ENCODE measurements around the gene DYNLRB2.

Gene DYNLRB2

GRCh38 chr16:80554033-80554432 is 13.2 kb downstream of the DYNLRB2 start:
- no peak for DNase-seq

DNA sequence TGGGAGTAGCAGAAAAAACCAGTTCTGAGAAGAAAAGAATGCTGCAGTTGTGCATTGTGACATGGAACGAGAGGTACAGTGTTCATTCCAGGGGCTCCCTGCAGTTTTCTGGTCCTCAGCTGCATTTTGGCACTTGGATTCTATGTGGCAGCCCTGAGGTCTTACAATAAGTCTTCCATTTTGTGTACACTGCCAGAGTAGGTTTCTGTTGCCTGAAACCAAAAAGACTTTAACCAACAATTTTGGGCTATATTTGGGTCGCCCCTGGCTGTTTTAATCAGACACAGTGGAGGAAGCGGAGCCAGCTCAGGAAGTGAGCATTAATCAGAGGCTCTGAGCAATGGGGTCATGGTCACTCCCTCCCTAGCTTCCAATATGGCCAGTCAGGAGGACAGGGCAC is 15.7 kb downstream of the DYNLRB2 start:
- no peak for DNase-seq

GRCh38 chr16:80557037-80557436 is 16.2 kb downstream of the DYNLRB2 start:
- DNase-seq, result no peak

DNA sequence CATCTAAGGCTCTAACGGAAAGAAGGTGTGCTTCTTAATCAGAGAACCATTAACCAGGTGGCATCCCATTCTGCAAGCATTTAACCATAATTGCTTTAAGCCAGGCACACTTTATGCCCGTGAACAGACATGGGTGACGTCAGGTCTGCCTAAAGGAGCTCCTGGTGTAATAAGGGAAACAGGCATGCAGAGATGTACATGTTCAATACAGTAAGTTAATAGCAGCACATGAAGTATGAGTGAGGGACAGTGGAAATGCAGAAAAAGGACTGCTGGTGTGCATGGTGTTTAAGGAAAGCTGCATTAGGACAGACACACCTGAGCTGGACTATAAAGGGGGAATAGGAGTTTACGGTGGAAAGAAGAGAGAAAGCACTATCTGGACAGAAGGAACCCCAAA is 18.6 kb downstream of the DYNLRB2 start:
- no peak for DNase-seq

DNA sequence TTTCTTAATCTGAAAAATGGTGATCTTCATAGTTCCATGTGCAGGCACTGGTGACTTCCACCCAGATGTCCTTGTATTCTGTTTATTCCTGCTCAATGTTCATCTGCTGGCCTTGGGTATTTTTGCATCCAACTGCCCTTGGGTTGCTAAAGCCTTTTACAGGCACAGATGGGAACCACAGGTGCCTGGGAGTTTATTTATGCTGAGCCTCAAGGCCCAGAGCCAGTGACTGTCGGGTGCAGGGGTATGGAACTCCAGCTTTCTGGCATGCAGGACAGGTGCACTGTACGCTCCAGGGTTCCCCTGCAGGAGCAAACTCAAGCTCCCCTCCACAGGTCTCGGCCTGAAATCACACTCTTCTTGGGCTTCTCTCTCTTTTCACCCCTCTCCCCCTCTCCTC is 22.3 kb downstream of the DYNLRB2 start:
- DNase-seq, result no peak

DNA sequence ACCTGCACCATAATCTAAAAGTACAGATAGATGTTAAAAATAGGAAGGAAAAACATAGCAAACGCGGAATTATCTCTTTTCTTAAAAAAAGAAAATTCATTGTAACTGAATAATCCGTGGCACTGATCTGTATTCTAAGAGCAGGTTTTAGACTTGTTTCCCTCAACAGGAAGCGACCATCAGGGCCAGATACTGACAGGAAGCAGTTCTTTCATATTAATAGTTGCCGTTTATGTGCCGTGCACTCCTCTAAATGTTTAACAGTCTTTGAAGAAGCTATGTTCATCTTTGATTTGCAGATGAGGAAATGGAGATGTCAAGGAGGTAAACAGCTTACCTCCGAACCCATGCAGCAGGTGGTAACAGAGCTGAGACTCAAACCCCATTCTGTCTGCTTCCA is 23.6 kb downstream of the DYNLRB2 start:
- DNase-seq, result no peak

- DNase-seq, result no peak
Measured at GRCh38 chr16:80569440-80570105, 28.8 kb downstream of the DYNLRB2 start.

DNA sequence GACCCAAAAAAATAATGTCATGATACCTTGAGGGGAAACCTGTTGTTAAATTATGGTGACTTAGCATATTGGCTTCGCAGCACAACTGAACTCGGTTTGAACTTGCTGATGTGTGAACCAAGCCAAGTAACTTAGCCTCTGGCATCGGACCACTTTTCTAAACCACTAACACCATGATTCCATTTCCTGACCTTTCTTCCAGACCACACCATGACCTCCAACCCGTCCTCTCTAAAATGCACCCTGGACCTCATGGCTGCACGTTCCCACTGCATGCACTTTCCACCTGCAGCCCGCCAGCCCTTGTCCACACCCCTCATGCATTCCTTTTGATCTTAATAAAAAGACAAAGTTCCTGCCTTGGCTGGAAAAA is 29.3 kb downstream of the DYNLRB2 start:
- DNase-seq, result no peak

DNA sequence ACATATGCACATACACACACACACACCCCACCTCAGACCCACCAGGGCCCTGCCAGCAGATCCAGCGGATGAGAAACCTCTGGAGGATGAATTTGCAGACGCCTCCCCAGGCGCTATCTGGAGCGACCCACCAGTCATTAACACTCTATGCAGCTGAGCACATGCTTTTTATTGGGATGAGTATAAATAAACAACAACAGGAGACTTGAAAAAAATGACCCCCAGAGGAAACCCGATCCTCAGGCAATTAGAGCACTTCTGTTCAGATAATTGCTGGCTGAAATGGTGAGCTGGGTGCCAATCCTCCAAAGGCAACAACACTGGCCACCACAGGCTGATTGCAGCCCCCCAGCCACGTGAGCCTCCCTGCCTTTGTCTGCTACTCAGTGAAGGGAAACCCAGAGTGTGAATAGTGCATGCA is 32.9 kb downstream of the DYNLRB2 start:
- DNase-seq, result no peak

DNA sequence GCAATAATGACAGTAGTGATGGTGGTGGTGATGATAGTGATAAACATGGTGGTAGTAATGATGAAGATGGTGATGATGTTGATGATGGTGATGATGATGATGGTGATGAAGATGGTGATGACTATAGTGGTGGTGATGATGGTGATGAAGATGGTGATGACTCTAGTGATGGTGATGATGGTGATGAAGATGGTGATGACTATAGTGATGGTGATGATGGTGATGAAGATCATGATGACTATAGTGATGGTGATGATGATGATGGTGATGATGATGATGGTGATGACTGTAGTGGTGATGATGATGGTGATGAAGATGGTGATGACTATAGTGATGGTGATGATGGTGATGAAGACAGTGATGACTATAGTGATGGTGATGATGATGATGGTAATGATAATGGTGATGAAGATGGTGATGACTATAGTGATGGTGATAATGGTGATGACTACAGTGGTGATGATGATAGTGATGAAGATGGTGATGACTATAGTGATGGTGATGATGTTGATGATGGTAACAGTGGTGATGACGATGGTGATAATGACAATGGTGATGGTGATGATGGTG is 35.6 kb downstream of the DYNLRB2 start:
- no peak for DNase-seq

DNA sequence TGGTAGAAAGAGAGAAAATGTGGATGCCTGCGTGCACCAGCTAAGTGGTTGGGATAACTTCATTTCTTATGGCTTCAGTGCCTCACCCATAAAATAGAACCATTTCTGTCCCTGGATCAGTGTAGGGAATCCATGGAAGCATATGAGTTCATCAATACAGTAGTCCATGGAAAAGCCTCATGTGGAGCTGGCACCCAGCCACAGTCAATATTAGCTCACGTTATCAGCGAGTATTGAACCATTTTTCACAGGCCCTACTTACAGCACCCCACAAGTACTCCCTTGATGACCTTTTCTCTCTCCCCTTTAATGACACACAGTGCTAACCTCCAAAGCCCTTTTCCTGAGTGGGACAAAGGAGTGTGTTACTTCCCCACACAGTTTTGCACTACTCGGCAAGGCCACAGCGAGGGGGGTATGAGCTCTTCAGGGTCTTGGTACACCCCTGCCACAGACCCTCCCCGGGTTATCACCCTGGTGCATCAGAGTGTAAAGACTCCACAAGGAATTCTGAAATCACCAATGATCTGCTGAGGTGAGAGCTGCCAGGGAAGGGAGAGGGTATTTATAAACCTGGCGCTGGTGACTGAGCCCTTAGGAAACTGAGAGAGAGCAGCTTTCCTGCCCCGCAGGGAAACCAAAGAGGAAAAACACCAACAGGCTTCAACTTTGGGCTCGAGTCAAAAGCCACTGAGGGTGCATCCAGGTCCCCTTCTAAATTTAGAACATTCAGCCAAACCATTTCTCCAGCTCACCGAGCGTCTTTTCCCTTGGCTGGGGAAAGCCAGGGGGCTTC is 36.9 kb downstream of the DYNLRB2 start:
- no peak for DNase-seq

DNA sequence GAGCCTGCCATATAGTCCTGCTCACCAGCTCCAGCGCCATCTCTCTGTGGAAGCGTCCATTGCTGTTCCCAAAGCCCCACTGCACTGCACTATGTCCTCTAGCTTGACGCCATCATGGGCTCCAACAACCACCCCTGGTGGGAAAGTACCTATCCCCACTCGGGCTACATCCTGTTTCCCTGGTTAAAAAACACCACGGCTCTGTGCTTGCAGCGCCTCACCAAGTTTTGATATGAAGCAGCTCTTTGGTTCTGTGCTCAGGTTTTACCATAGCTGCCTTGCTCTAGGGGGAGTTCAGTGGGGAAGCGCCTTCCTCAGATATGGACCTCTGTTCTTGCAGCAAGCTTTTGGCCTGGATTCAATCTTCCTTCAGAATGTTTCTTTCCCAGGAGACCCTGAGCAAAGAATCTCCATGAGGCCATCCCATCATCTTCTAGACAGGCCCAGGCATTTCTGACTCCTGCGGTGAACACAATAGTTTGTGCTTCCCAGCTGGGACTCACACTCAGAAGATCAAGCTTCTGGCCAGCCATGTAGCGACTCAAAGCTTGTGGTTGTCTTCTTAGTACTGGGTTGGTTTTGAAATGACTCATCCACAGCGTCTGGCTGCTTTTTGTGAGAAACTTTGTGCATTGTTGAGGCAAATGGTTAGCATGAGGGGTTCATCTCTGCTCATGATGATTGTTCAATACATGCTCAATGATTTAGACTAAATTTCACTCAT is 39.5 kb downstream of the DYNLRB2 start:
- DNase-seq, result no peak

DNA sequence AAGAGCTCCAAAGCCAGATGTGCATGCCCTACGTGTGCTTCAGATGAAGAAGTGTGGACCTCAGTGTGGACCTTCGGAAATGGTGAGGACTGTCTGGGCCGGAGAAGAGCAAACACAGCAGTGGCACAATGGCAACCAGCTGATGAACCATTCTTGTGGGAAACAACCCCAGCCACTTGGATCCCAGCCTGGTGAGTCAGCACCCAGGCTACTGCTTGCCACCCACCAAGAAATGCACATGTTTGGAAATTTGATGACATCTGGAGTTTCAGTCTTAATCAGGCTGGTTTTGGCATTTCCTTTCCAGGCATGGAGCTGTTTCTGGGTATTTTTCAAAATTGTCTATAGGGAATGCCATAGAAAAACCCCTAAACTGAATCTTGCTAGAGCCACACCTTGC is 42.7 kb downstream of the DYNLRB2 start:
- no peak for DNase-seq

- DNase-seq, result no peak
Measured at GRCh38 chr16:80585764-80586163, 45.0 kb downstream of the DYNLRB2 start.

DNA sequence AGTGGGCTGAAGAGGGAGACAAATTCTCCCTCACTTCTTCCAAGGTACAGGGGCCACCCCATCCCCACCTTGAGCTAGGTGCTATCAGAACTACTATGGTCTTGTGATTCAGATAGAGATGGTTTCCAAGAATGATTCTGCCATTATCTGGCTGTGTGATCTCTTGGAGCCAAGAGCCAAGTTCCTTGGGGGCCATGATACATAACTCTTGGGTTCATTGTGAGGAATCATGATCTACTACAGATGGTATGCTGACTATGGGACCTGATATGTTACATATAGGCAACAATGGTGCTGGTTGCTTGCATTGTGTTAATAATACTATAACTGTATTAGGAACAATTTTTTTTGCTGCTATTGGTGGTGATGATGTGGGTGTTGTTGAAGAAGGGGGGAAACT is 45.7 kb downstream of the DYNLRB2 start:
- DNase-seq, result no peak

- no peak for DNase-seq
Measured at GRCh38 chr16:80587071-80587470, 46.3 kb downstream of the DYNLRB2 start.

DNA sequence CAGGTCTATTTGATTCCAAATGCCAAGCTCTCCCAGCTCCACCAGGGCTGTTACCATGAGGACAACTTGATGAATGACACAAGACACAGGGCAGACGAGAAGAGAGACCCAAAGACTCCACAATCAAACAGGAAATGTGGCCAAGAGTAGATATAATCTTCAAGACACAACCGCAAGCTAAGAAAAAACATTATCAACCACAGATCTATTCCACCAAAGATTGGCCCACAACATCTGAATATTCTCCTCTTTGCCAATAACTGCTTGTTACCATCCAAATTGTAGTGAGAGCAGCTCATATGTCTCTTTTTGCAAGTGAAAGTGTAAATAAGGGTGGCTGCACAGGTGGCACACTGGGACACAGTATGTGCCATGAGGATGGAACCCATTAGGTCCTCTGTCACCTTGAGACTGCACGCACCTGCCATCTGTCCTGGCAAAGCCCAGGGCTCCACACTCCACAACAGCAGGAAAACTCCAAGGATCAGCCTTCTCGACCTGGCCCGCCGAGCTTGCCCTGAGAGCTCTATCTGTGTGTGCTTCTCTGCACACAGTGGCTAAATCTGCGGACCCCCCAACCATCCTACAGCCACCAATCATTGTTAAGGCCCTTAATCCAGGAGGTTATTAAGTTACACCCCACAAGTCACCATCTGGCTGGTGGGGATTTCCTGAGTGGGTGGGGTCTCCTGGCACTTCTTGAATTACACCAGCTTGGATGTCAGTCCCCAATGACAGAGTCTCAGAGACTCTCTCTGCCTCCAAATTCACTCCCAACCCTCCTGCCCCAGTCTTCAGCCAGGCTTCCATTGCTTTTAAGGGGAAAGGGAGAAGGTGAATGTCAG is 50.5 kb downstream of the DYNLRB2 start:
- DNase-seq, result no peak

- no peak for DNase-seq
Measured at GRCh38 chr16:80592273-80592672, 51.5 kb downstream of the DYNLRB2 start.

- no peak for DNase-seq
Measured at GRCh38 chr16:80594756-80595155, 54.0 kb downstream of the DYNLRB2 start.

DNA sequence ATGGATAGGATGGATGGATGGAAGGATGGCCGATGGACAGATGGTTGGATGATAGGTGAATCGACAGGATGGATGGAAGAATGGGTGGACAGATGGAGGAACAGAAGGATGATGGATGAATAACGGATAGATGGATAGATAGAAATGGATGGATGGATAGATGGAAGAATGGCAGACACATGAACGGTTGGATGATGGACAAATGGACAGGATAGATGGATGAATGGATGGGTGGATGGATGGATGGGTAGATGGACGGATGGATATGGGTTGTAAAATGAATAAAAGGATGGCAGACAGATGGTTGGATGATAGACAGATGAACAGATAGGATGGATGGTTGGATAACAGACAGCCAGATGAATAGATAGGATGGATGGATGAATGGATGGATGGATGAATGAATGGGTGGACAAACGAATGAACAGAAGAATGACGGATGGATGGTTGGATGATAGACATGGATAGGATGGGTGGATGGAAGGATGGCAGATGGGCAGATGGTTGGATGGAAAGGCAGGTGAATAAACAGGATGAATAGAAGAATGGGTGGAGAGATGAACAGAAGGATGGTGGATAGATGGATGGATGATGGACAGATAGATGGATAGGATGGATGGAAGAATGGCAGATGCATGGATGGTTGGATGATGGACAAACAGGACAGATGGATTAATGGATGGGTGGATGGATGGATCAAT is 55.9 kb downstream of the DYNLRB2 start:
- DNase-seq, result no peak

DNA sequence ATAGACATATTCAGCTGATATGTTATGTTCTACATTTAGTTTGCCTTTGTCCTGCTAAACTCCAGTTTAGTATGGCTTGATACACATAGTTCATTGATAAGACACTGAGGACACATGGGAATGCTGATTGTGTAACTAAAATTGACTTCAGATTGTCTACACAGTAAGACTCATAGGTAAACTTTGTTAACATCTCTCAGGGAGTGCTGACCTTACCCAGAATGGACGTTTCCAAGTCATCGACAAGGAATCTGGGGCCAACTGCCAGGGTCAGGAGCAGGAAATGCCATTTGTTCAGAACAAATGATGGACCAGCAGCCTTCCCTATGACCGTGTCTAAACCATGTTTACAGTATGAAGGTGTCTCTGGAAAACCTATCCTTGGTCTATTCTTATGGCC is 58.7 kb downstream of the DYNLRB2 start:
- no peak for DNase-seq

Data from NCI-H1092 treated with DMSO at 0.1 percent for 48 hours (cell line).